HL-60/S4 treated with retinoic acid at 250 ng/mL for 4 days and 3 days (cell line): ENCODE data around the gene UST.

Experiments
- in situ Hi-C: fragments of 300-500 bp; cut with MboI; formaldehyde crosslinking; loops from 2 replicates; pipeline ENCODE4 v1.7.0; 2022; ENCODE audit warnings: low sequenced_read_pairs

UST gene

GRCh38 chr6:148746363-148747144, at the start of gene UST:
UST (plus strand) TSS chr6:148747030; CDS start chr6:148747431, 401 bp downstream.
- in situ Hi-C loops, result no loop called here

GRCh38 chr6:148697895-148698440, 48.9 kb upstream of the UST start:
- in situ Hi-C loops, result no loop called here

- in situ Hi-C loops, result no loop called here
Measured at GRCh38 chr6:148698671-148699180, 48.1 kb upstream of the UST start.

- in situ Hi-C loops, result no loop called here
Measured at GRCh38 chr6:148700047-148700715, 46.6 kb upstream of the UST start.

GRCh38 chr6:148700741-148701311, 46.0 kb upstream of the UST start:
- in situ Hi-C loops, result no loop called here

GRCh38 chr6:148701375-148701774, 45.5 kb upstream of the UST start:
- in situ Hi-C loops, result no loop called here

- in situ Hi-C loops, result no loop called here
Measured at GRCh38 chr6:148703900-148704299, 42.9 kb upstream of the UST start.

GRCh38 chr6:148704400-148705246, 42.2 kb upstream of the UST start:
- in situ Hi-C loops, result no loop called here

- in situ Hi-C loops, result no loop called here
Measured at GRCh38 chr6:148708707-148709106, 38.1 kb upstream of the UST start.

- in situ Hi-C loops, result no loop called here
Measured at GRCh38 chr6:148709577-148709976, 37.3 kb upstream of the UST start.

GRCh38 chr6:148711833-148712654, 34.8 kb upstream of the UST start:
- in situ Hi-C loops, result no loop called here

GRCh38 chr6:148713033-148713738, 33.6 kb upstream of the UST start:
- in situ Hi-C loops, result no loop called here

GRCh38 chr6:148713921-148714320, 32.9 kb upstream of the UST start:
- in situ Hi-C loops, result no loop called here

- in situ Hi-C loops, result no loop called here
Measured at GRCh38 chr6:148716811-148717210, 30.0 kb upstream of the UST start.

GRCh38 chr6:148720406-148720805, 26.4 kb upstream of the UST start:
- in situ Hi-C loops, result no loop called here

- in situ Hi-C loops, result no loop called here
Measured at GRCh38 chr6:148720897-148721296, 25.9 kb upstream of the UST start.

- in situ Hi-C loops, result no loop called here
Measured at GRCh38 chr6:148723484-148723883, 23.3 kb upstream of the UST start.

- in situ Hi-C loops, result no loop called here
Measured at GRCh38 chr6:148724428-148724827, 22.4 kb upstream of the UST start.

GRCh38 chr6:148727104-148727503, 19.7 kb upstream of the UST start:
- in situ Hi-C loops, result no loop called here
